ENCODE results near the gene TMA7. TPM values are rescaled to one million over a fixed set of nuclear protein-coding genes. Genes with fewer than 3 reads are reported as not detected.

TMA7 gene
- total and polyA plus RNA-seq, 10 of the 15 experiments (the other 5 are each of a cell fraction or from before 2014, with no cell fraction given): 319 to 1,760 (median 752) TPM

- TF ChIP-seq ZBED1 (IDR thresholded peaks at IDR 0.05; ENCODE audit: borderline replicate concordance) (peak; percentile 82; the same call in 1 of the 2 replicates), SMC3 (IDR thresholded peaks at IDR 0.05; ENCODE audit: borderline replicate concordance, low read length) (peak; percentile 70), BHLHE40 (IDR thresholded peaks at IDR 0.05; ENCODE audit: borderline replicate concordance in 1 of 2, low read depth in 2 of 2, low read length in 1 of 2) (peak; percentile 87 to 95), YBX1 (IDR thresholded peaks at IDR 0.05) (no peak), EZH2 (IDR thresholded peaks at IDR 0.05; ENCODE audit: borderline replicate concordance, control insufficient read depth, low read depth, low read length) (no peak), TBL1XR1 (IDR thresholded peaks at IDR 0.05; ENCODE audit: low read depth, low read length) (no peak), ZNF207 (IDR thresholded peaks at IDR 0.05; ENCODE audit: borderline replicate concordance) (no peak), BCL11A (IDR thresholded peaks at IDR 0.05; ENCODE audit: low read depth, low read length) (0 out of 2 replicates have a peak, but pooled peaks have one; percentile 18), MEF2B (IDR thresholded peaks at IDR 0.05; ENCODE audit: partially characterized antibody, poor library complexity, severe bottlenecking) (peak; percentile 95), SPI1 (IDR thresholded peaks at IDR 0.05; ENCODE audit: borderline replicate concordance, insufficient read depth, low read depth, low read length) (peak; percentile 97), ASH2L (IDR thresholded peaks at IDR 0.05; ENCODE audit: borderline replicate concordance, low read depth) (no peak), ATF7 (IDR thresholded peaks at IDR 0.05; ENCODE audit: low read depth) (peak; percentile 63), PAX5 (IDR thresholded peaks at IDR 0.05; ENCODE audit: borderline replicate concordance, low read depth, low read length) (peak; percentile 40; the same call in 1 of the 2 replicates), RAD21 (IDR thresholded peaks at IDR 0.05; ENCODE audit: insufficient read depth, low read depth, low read length) (peak; percentile 64), NKRF (conservative IDR thresholded peaks at IDR 0.05) (peak; percentile 68), CBFB (IDR thresholded peaks at IDR 0.05; ENCODE audit: low read depth) (peak; percentile 78), CREM (IDR thresholded peaks at IDR 0.05; ENCODE audit: low read depth) (peak; percentile 58; the same call in 1 of the 2 replicates), ZNF687 (IDR thresholded peaks at IDR 0.05) (peak; percentile 87), SP1 (IDR thresholded peaks at IDR 0.05; ENCODE audit: low read depth, low read length) (peak; percentile 64), BCL3 (IDR thresholded peaks at IDR 0.05; ENCODE audit: borderline replicate concordance, insufficient read depth, low read depth, low read length, poor library complexity, severe bottlenecking) (peak; percentile 71)
Observed at GRCh38 chr3:48465531-48466378, 25.7 kb downstream of the TMA7 start (continued).

Measured in GM12878 (cell line).